GM12878 (cell line): ENCODE results near the gene NXN. TPM values are rescaled to one million over a fixed set of nuclear protein-coding genes. Genes with fewer than 3 reads are reported as not detected.

Experiments used
- ATAC-seq: fragments of 200-7000 bp; cut with Tn5 transposase; 3 replicates; pipeline ENCODE4 v1.9.1; 2020; ENCODE audit warnings: mild to moderate bottlenecking, moderate library complexity
- BruUV-seq: library from RNA; stranded (reverse); fragments of 400-500 nt; replicated peaks from 2 replicates; lab custom pipeline; 2021; lab: Mats Ljungman, UMichigan
- CTCF ChIA-PET: fragments of 300-600 bp; sonication (Branson Sonifier 250); formaldehyde crosslinking; extraction: SDS; loops from one replicate; lab custom pipeline; 2021; ENCODE audit warnings: inconsistent platforms; lab: Yijun Ruan, JAX
- POLR2A ChIA-PET: fragments of 350-600 bp; formaldehyde crosslinking; extraction: SDS; loops from one replicate; lab custom pipeline; 2021; ENCODE audit warnings: inconsistent platforms; lab: Charles Lee
- RAD21 ChIA-PET: fragments of 300-600 bp; sonication (Branson Sonifier 250); formaldehyde crosslinking; loops from one replicate; lab custom pipeline; 2023; ENCODE audit warnings: antibody characterized with exemption; ENCODE audit not compliant: unreplicated experiment; lab: Charles Lee
- SMC1A ChIA-PET: fragments of 300-600 bp; sonication (Branson Sonifier 250); formaldehyde crosslinking; loops from one replicate; lab custom pipeline; 2023; ENCODE audit not compliant: unreplicated experiment, uncharacterized antibody; lab: Charles Lee
- DNase-seq: peaks from one replicate; pipeline ENCODE4 v3.0.0-alpha.2; 2011; ENCODE audit warnings: low read depth, low spot score
- FAIRE-seq: peaks from 3 replicates; lab custom pipeline; 2011; peaks lifted over from hg19 to GRCh38; lab: Jason Lieb, UNC
- H2AFZ ChIP-seq: 2 replicates; pipeline ENCODE4 v1.6.0; 2011; ENCODE audit warnings: low read depth, low read length, control low read depth; ENCODE audit not compliant: control insufficient read depth
- H3K27ac ChIP-seq: 2 replicates; pipeline ENCODE4 v1.5.1; 2011; ENCODE audit warnings: control low read depth; ENCODE audit not compliant: control insufficient read depth, insufficient read depth
- H3K27me3 ChIP-seq, 2 experiments: replicated peaks in 1 of 2; 2 replicates each; pipeline versions ENCODE4 v1.6.0 to v1.6.1; 2011; ENCODE audit warnings: low read length in 1 of 2; ENCODE audit not compliant: control insufficient read depth in 2 of 2, insufficient read depth in 2 of 2
- H3K36me3 ChIP-seq, 2 experiments: 2 replicates each; pipeline ENCODE4 v1.5.1; 2011; ENCODE audit warnings: low read length in 1 of 2; ENCODE audit not compliant: control insufficient read depth in 2 of 2, insufficient read depth in 2 of 2
- H3K4me1 ChIP-seq: 2 replicates; pipeline ENCODE4 v1.6.1; 2011; ENCODE audit warnings: mild to moderate bottlenecking, low read length, moderate library complexity, mixed read lengths; ENCODE audit not compliant: control insufficient read depth, insufficient read depth
- H3K4me2 ChIP-seq: 2 replicates; pipeline ENCODE4 v1.6.0; 2011; ENCODE audit warnings: control low read depth; ENCODE audit not compliant: control insufficient read depth, insufficient read depth
- H3K4me3 ChIP-seq: fragments of 200-600 bp; sonication (generic); 2 replicates; pipeline ENCODE4 v1.5.1; 2016
- H3K79me2 ChIP-seq: 2 replicates; pipeline ENCODE4 v1.6.0; 2011; ENCODE audit warnings: low read length; ENCODE audit not compliant: control insufficient read depth, insufficient read depth
- H3K9ac ChIP-seq: 2 replicates; pipeline ENCODE4 v1.8.0; 2011; ENCODE audit warnings: low read length, control low read depth, mixed read lengths; ENCODE audit not compliant: control insufficient read depth, insufficient read depth
- H3K9me3 ChIP-seq: replicated peaks from 3 replicates; pipeline ENCODE4 v1.5.1; 2011; ENCODE audit warnings: mild to moderate bottlenecking, low read length; ENCODE audit not compliant: control insufficient read depth, insufficient read depth
- H4K20me1 ChIP-seq: 2 replicates; pipeline ENCODE4 v1.6.0; 2011; ENCODE audit not compliant: control insufficient read depth, insufficient read depth
- CEBPB ChIP-seq, 2 experiments: fragments of 150-350 bp in 1 of 2; IDR thresholded peaks; 2 replicates each; pipeline ENCODE4 v1.6.1; 2012 to 2014; ENCODE audit warnings: low read depth in 2 of 2, low read length in 2 of 2, borderline replicate concordance in 1 of 2, inconsistent platforms in 1 of 2
- CREM ChIP-seq: IDR thresholded peaks from 2 replicates; pipeline ENCODE4 v1.6.1; 2014; ENCODE audit warnings: antibody characterized with exemption, low read depth
- CUX1 ChIP-seq: IDR thresholded peaks from 2 replicates; pipeline ENCODE4 v1.6.1; 2012; ENCODE audit warnings: improper control_type of control experiment, low read depth, low read length; ENCODE audit not compliant: insufficient replicate concordance
- FOXM1 ChIP-seq: IDR thresholded peaks from 2 replicates; pipeline ENCODE4 v1.6.1; 2012; ENCODE audit warnings: low read depth, mild to moderate bottlenecking, inconsistent platforms, low read length, moderate library complexity
- IRF5 ChIP-seq: fragments of 450-650 bp; IDR thresholded peaks from 2 replicates; pipeline ENCODE4 v1.6.1; 2017; ENCODE audit warnings: borderline replicate concordance
- MAX ChIP-seq: IDR thresholded peaks from 2 replicates; pipeline ENCODE4 v1.6.1; 2012; ENCODE audit warnings: low read depth, low read length, improper control_type of control experiment
- NR2C2 ChIP-seq: IDR thresholded peaks from 2 replicates; pipeline ENCODE4 v1.6.1; 2011; ENCODE audit warnings: borderline replicate concordance, low read depth; ENCODE audit not compliant: control insufficient read depth, insufficient read length
- PAX8 ChIP-seq: fragments of 450-650 bp; IDR thresholded peaks from 2 replicates; pipeline ENCODE4 v1.6.1; 2017; ENCODE audit warnings: mild to moderate bottlenecking, moderate library complexity
- RAD21 ChIP-seq: IDR thresholded peaks from 2 replicates; pipeline ENCODE4 v1.6.1; 2011; ENCODE audit warnings: mild to moderate bottlenecking, low read depth, low read length, moderate library complexity; ENCODE audit not compliant: insufficient read depth
- RBBP5 ChIP-seq: fragments of 200-600 bp; sonication (generic); conservative IDR thresholded peaks from 2 replicates; pipeline ENCODE4 v1.6.1; 2016
- ZNF207 ChIP-seq: fragments of 450-650 bp; IDR thresholded peaks from 2 replicates; pipeline ENCODE4 v1.6.1; 2014; ENCODE audit warnings: antibody characterized with exemption, mild to moderate bottlenecking, borderline replicate concordance
- WGBS: methylation state at CpG from one replicate; pipeline ENCODE4 v1.1.6; 2016; ENCODE audit warnings: low lambda C conversion rate; ENCODE audit not compliant: insufficient replicate concordance, insufficient coverage; ENCODE audit errors: missing lambda C conversion rate; 5-methylcytosine and 5-hydroxymethylcytosine counted together
- in situ Hi-C: fragments of 300-500 bp; cut with MboI; formaldehyde crosslinking; loops from 9 replicates; pipeline ENCODE4 v1.14.3; 2018; ENCODE audit warnings: mixed read lengths
- intact Hi-C: fragments of 100-400 bp; cut with micrococcal nuclease; formaldehyde crosslinking; loops from one replicate; pipeline ENCODE4 v1.14.2; 2022; ENCODE audit not compliant: unreplicated experiment
- polyA plus RNA-seq, 11 experiments: library from polyadenylated mRNA; depleted of rRNA in 4 of 11; unstranded in 6 of 11; stranded (reverse) in 5 of 11; fragments of >200 nt; fragmentation: Nextera tagmentation in 4 of 11; fragmentation: Illumina TruSeq in 1 of 11; extraction: Ambion mirVana in 4 of 11; extraction: Trizol in 1 of 11; gene quantifications; 1 replicate in 1 of 11; 2 replicates in 10 of 11; pipeline versions ENCODE4 v1.2.1 to v1.2.3, GENCODE V29; 2011 to 2016; ENCODE audit warnings: inconsistent platforms in 2 of 11, missing spikeins in 2 of 11, low read depth in 1 of 11
- total RNA-seq, 4 experiments: library from RNA; depleted of rRNA in 3 of 4; stranded (reverse); fragments of >200 nt in 3 of 4; fragmentation: Illumina TruSeq in 1 of 4; extraction: Trizol in 1 of 4; gene quantifications; 2 replicates each; pipeline versions ENCODE4 v1.2.1 to v1.2.3, GENCODE V29; 2013 to 2021

NXN gene
- total and polyA plus RNA-seq, 10 of the 15 experiments (the other 5 are each of a cell fraction or from before 2014, with no cell fraction given), result 0.04 to 1.2 (median 0.30) TPM

GRCh38 chr17:1008008-1008761, 28.6 kb upstream of the NXN start:
- Histone ChIP-seq H3K4me3 (no peak overlapping the region), H2AFZ (no peak overlapping the region), H3K36me3 (peaks cover 18 to 51% of the 10 kb centered on the region in 2 experiments), H3K9me3 (no peaks in the 10 kb centered on the region), H3K9ac (no peak overlapping the region)
- ChIA-PET RAD21 (no interaction called here), CTCF (no interaction called here)
- in situ Hi-C loops, result no loop called here
- TF ChIP-seq IRF5, result no peak
- TF ChIP-seq CUX1, result no peak
- no peak for TF ChIP-seq ZNF207
- TF ChIP-seq CREM, result no peak
- TF ChIP-seq RAD21, result no peak
- TF ChIP-seq CEBPB (IDR thresholded peaks at IDR 0.05; ENCODE audit: borderline replicate concordance in 1 of 2, low read depth in 2 of 2, low read length in 2 of 2), result no peak
- TF ChIP-seq FOXM1, result no peak
- TF ChIP-seq RBBP5, result no peak
- no peak for TF ChIP-seq NR2C2
- no peak for TF ChIP-seq PAX8
- TF ChIP-seq MAX, result no peak
- TF ChIP-seq, all 136 proteins: peak for 0
- FAIRE-seq, result no peak
- intact Hi-C loops, result no loop called here
- no peak for DNase-seq
- H4K20me1 ChIP-seq, result no peaks in the 10 kb centered on the region
- no peaks in the 10 kb centered on the region for H3K27me3 ChIP-seq
- SMC1A ChIA-PET, result no interaction called here
- no TSS peak for BruUV-seq
- H3K79me2 ChIP-seq, result no peaks in the 10 kb centered on the region
- H3K27ac ChIP-seq, result no peak overlapping the region
- POLR2A ChIA-PET, result no interaction called here
- no peak for ATAC-seq
- H3K4me1 ChIP-seq, result no peaks in the 10 kb centered on the region
- 96% methylated on average over 21 of the region's 21 CpGs for WGBS
- no peak overlapping the region for H3K4me2 ChIP-seq
